ENCODE results near the gene GAL3ST2.
"Not testable (repeated sequence)": the region's sequence is repeated elsewhere in the genome, so short reads cannot be mapped to it uniquely, and the experiment has no call there.

Gene GAL3ST2

GRCh38 chr2:241776336-241777169 is at the start of gene GAL3ST2:
Gene GAL3ST2, plus strand, starts transcription at chr2:241776822. Its CDS starts 134 bp downstream, at chr2:241776956.
- peak; percentile 12 for DNase-seq

DNA sequence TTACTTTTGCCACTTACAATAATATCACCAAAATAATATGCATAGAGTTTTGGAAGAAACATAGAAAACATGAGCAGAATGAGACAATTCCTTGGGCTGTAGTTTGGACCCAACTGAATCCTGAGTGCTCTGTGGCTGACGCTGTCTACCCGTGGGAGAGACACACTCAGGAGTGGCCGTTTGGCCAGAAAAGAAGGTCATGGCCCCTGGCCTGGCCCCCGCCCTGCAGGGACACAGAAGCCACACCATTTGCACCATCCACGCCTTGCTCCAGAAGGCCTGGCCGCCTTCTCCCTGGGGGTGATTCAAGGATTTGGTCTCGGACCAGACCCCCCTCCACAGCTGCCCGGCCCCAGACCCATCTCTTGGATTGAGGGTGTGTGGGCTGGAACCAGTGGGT is 48.6 kb upstream of the GAL3ST2 start:
- DNase-seq = no peak

DNA sequence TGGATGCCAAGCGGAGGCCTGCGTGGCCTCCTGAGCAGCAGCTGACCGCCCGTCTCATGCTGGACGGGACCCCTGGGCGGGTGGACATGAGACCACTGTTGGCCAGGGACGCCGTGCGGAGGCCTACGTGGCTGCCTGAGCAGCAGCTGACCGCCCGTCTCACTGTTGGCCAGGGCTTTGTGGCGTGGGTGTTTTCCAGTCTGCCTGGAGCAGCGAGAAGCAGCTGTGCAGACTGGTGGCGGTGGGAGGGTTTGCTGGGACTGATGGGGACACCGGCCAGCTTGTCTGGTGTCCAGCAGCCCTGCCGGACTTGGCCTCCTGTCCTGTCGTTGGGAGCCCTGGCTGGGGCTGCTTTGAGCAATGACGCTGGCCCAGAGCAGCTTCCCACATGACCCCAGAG is 48.0 kb upstream of the GAL3ST2 start:
- no peak for DNase-seq

GRCh38 chr2:241729868-241730267 is 46.8 kb upstream of the GAL3ST2 start:
- no peak for DNase-seq

DNA sequence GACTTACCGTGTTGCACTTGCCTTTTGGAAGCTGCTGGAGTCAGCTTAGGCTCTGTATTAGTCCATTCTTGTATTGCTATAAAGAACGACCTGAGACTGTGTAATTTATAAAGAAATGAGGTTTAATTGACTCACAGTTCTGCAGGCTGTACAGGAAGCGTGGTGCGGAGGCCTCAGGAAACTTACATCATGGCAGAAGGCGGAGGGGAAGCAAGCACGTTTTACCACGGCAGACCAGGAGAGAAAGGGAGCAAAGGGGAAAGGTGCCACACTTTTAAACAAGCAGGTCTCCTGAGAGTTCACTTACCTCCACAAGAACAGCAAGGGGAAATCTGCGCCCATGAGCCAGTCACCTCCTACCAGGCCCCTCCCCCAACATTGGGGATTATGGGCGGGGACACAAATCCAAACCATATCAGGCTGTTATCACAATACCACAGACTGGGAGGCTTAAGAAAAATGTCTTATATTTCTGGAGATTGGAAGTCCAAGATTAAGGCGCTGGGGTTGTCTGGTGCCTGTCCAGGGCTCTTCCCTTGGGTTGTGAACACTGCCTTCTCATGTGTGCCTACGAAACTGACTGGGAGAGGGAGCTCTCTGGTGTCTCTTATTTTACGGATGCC is 45.8 kb upstream of the GAL3ST2 start:
- no peak for DNase-seq

DNA sequence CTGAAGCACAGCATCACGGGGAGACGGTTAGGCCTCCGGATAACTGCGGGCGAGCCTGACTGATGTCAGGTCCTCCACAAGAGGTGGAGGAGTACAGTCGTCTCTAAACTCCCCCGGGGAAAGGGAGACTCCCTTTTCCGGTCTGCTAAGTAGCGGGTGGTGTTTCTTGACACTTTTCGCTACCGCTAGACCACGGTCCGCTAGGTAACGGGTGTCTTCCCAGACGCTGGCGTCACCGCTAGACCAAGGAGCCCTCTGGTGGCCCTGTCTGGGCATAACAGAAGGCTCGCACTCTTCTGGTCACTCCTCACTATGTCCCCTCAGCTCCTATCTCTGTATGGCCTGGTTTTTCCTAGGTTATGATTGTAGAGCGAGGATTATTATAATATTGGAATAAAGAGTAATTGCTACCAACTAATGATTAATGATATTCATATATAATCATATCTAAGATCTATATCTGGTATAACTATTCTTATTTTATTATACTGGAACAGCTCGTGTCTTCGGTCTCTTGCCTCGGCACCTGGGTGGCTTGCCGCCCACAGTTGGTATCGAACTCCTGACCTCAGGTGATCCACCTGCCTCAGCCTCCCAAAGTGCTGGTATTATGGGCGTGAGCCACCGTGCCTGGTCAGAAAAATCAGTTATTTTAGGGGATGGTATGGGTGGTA is 44.0 kb upstream of the GAL3ST2 start:
- DNase-seq = not testable (repeated sequence)

GRCh38 chr2:241733391-241734207 is 43.0 kb upstream of the GAL3ST2 start:
- no peak for DNase-seq

DNA sequence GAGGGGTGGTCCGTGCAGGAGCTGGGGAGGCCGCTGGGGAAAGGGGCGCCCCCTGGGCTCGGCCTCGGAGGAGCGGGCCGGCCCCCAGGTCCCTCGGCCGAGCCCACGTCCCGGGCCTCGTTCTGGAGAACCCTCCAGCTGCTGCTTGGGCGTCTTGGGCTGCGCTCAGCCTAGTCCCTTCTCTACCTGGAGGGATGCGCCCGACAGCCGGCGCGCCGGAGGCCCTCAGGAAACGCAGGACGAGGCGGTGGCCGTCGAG is 42.5 kb upstream of the GAL3ST2 start:
- no peak for DNase-seq

- peak; percentile 92 for DNase-seq
Observed at GRCh38 chr2:241734467-241735208, 42.0 kb upstream of the GAL3ST2 start, which contains the start of gene D2HGDH. Gene D2HGDH, plus strand, starts transcription at chr2:241734630. Its CDS starts 595 bp downstream, at chr2:241735225.

DNA sequence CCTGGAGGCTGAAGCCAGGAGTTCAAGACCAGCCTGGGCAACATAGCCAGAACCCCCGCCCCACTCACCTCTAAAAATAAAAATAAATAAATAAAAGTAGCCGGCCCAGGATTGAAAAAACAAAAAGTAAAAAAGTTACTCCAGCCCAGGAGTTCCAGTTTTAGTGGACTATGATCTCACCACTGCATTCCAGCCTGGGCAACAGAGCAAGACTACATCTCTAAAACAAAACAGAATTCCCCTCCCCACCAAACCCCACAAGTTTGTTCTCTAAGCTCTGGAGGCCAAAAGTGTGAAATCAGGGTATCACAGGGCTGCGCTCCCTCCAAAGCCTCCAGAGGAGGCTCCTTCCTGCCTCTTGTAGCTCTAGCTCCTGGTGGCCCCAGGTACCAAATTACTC is 40.5 kb upstream of the GAL3ST2 start:
- no peak for DNase-seq

DNA sequence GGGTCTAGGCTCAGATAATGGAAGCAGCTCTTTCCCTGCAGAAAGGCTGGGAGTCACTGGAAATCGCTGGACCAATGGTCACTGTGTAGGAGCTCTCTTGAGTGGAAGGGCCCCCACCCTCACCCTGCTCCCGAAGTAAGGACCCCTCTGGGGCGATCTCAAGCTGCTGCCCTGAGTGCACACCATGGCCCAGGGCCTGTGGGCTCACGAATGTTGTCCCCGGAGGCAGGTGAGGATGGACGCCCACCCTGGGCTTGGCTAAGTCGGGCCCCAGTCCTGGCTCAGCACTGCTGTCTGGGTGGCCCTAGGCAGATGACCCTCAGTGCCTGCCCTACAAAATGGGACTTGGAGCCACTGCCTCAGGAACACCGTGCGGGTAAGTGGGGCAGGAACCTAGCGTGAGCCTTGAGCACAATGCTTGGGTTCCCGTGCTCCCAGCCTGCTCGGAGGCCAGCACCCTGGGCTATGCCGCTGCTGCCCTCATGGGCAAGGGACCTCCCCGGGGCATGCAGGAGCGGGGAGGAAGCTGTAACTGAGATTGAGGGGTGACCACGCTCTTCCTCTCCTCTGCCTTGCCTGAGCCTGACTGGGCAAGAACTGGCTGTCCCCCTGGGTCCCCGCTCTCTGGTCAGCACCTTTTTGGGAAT is 38.5 kb upstream of the GAL3ST2 start:
- DNase-seq = no peak

- DNase-seq = no peak
Observed at GRCh38 chr2:241739177-241739576, 37.4 kb upstream of the GAL3ST2 start.

GRCh38 chr2:241739651-241740050 is 37.0 kb upstream of the GAL3ST2 start:
- DNase-seq = no peak

DNA sequence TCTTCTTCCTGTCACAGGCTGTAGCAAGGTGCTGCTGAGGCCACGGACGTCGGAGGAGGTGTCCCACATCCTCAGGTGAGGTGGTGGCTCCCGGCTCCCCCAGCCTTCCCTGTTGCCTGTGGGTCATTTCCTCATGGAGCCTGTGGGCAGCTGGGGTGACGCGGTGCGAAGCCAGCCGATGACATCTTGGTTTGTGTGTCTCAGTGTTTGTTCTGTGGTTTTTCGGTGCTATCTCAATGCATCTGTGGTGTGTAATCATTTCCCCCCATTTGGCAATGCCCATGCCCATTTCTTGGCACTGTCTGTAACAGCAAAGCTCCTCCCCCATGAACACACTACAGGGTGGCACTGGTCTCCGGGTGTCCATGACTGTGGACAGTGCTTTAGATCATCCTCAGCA is 35.6 kb upstream of the GAL3ST2 start:
- DNase-seq = no peak

GRCh38 chr2:241742320-241742939 is 34.2 kb upstream of the GAL3ST2 start:
- DNase-seq = no peak

DNA sequence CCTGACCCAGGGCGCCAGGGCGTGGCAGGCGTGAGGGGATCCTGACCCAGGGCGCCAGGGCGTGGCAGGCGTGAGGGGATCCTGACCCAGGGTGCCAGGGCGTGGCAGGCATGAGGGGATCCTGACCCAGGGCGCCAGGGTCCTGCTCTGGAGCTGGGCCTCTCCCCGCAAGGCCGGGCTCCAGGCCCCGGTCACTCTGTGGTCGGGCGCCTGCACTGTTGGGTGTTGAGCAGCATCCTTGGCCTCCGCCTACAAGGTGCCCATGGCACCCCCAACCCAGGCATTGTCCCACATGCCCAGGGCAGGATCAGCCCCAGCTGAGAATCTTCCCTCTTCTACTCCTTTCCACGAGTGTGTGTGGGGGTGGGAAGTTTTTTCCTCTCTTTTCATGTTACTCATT is 33.6 kb upstream of the GAL3ST2 start:
- not testable (repeated sequence) for DNase-seq

GRCh38 chr2:241743620-241744019 is 33.0 kb upstream of the GAL3ST2 start:
- no peak for DNase-seq

DNA sequence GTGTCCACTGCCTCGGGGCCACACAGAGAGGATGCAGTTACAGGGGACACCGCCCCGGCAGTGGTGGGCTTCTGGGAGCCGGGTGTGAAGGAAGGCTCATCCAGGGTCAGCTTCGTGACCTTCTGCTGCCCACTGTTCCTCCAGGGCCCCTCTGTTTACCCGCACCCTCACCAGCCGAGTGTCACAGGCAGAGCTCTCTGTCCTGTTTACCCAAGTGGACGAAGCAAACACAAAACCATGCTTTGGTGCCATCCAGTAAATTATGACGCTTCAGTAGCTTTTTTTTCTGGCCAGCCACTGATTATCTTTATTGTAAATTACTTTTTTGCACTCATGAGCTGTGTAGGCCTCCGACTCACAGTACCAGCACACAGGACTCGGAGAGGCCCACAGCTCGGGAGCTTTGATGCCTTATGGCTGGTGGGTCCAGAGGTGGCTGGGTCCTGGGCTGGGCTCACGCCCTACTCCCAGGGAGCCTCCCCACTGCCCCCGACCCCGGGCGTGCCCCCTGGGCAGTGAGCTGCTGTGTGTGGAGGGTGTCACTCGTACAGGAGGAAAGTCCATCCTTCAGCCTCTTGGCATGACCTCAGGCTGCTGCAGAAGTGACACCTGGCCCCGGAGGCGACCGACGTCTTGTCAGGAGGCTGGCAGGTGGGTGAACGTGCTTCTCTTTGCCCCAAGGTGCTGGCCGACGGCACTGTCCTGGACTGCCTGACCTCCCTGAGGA is 32.4 kb upstream of the GAL3ST2 start:
- DNase-seq = no peak

- DNase-seq = no peak
Observed at GRCh38 chr2:241745276-241745675, 31.3 kb upstream of the GAL3ST2 start.

GRCh38 chr2:241746084-241746483 is 30.5 kb upstream of the GAL3ST2 start:
- no peak for DNase-seq
